ENCODE data around the gene SMTNL1. TPM values are rescaled to one million over a fixed set of nuclear protein-coding genes. Genes with fewer than 3 reads are reported as not detected.

Gene SMTNL1
- total and polyA plus RNA-seq, 9 of the 15 experiments (the other 6 are each of a cell fraction or from before 2014, with no cell fraction given): not detected

DNA sequence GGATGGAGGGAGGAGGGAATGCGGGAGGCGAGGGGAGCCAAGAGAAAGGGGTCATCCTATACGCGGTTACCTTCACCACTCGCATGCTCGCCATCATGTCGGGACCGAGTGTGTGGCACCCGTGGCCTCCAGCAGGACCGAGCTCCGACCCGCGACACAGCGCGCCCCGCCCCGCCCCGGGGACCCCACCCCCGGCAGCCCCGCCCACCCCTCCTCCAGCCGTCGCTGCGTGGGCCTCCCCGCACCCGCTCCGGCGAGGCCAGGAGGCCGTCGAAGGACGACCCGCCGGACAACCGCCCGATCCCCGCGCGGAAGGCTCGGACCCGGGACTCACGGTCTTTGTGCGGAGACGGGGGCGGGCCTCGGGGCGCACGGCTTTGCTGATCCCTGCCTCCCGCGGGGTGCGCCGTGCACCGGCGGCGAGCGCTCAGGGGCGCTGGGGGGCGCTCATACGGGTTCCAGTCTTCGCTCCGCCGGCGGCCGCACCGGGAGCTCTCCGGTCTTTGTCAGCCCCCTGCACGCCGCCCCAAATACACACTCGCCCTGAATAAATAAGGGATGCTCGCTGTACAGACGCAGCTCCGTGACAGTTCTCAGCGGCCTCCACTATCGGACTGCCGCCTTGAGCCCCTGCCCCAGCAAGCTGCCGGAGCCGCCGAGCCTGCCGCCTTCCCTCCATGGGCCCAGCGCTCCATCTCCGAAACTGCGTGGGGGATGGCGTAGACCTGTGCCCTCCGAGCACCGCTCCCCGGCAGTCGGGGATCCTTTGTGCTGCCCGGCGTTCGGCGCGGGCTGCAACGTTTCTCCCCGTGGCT, 30.3 kb downstream of the SMTNL1 start, which contains the start of gene UBE2L6 (continued):
- TF ChIP-seq, protein P1, sequence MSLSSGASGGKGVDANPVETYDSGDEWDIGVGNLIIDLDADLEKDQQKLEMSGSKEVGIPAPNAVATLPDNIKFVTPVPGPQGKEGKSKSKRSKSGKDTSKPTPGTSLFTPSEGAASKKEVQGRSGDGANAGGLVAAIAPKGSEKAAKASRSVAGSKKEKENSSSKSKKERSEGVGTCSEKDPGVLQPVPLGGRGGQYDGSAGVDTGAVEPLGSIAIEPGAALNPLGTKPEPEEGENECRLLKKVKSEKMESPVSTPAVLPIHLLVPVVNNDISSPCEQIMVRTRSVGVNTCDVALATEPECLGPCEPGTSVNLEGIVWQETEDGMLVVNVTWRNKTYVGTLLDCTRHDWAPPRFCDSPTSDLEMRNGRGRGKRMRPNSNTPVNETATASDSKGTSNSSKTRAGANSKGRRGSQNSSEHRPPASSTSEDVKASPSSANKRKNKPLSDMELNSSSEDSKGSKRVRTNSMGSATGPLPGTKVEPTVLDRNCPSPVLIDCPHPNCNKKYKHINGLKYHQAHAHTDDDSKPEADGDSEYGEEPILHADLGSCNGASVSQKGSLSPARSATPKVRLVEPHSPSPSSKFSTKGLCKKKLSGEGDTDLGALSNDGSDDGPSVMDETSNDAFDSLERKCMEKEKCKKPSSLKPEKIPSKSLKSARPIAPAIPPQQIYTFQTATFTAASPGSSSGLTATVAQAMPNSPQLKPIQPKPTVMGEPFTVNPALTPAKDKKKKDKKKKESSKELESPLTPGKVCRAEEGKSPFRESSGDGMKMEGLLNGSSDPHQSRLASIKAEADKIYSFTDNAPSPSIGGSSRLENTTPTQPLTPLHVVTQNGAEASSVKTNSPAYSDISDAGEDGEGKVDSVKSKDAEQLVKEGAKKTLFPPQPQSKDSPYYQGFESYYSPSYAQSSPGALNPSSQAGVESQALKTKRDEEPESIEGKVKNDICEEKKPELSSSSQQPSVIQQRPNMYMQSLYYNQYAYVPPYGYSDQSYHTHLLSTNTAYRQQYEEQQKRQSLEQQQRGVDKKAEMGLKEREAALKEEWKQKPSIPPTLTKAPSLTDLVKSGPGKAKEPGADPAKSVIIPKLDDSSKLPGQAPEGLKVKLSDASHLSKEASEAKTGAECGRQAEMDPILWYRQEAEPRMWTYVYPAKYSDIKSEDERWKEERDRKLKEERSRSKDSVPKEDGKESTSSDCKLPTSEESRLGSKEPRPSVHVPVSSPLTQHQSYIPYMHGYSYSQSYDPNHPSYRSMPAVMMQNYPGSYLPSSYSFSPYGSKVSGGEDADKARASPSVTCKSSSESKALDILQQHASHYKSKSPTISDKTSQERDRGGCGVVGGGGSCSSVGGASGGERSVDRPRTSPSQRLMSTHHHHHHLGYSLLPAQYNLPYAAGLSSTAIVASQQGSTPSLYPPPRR (CRISPR knock-in tag; IDR thresholded peaks at IDR 0.05; ENCODE audit: borderline replicate concordance): no peak
- TF ChIP-seq NR1H2 (CRISPR knock-in tag; IDR thresholded peaks at IDR 0.05): no peak
- TF ChIP-seq, protein P2, sequence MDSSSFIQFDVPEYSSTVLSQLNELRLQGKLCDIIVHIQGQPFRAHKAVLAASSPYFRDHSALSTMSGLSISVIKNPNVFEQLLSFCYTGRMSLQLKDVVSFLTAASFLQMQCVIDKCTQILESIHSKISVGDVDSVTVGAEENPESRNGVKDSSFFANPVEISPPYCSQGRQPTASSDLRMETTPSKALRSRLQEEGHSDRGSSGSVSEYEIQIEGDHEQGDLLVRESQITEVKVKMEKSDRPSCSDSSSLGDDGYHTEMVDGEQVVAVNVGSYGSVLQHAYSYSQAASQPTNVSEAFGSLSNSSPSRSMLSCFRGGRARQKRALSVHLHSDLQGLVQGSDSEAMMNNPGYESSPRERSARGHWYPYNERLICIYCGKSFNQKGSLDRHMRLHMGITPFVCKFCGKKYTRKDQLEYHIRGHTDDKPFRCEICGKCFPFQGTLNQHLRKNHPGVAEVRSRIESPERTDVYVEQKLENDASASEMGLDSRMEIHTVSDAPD (CRISPR knock-in tag; IDR thresholded peaks at IDR 0.05): no peak
- TF ChIP-seq, protein P3, sequence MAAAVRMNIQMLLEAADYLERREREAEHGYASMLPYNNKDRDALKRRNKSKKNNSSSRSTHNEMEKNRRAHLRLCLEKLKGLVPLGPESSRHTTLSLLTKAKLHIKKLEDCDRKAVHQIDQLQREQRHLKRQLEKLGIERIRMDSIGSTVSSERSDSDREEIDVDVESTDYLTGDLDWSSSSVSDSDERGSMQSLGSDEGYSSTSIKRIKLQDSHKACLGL (CRISPR knock-in tag; IDR thresholded peaks at IDR 0.05; ENCODE audit: borderline replicate concordance, poor library complexity, severe bottlenecking): no peak
- TF ChIP-seq, protein P4, sequence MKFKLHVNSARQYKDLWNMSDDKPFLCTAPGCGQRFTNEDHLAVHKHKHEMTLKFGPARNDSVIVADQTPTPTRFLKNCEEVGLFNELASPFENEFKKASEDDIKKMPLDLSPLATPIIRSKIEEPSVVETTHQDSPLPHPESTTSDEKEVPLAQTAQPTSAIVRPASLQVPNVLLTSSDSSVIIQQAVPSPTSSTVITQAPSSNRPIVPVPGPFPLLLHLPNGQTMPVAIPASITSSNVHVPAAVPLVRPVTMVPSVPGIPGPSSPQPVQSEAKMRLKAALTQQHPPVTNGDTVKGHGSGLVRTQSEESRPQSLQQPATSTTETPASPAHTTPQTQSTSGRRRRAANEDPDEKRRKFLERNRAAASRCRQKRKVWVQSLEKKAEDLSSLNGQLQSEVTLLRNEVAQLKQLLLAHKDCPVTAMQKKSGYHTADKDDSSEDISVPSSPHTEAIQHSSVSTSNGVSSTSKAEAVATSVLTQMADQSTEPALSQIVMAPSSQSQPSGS (CRISPR knock-in tag; IDR thresholded peaks at IDR 0.05): no peak
- TF ChIP-seq ZNF143 (CRISPR knock-in tag; IDR thresholded peaks at IDR 0.05): no peak
- no peak for TF ChIP-seq NR2F6 (CRISPR knock-in tag; IDR thresholded peaks at IDR 0.05)
- no peak for TF ChIP-seq ZNF717 (CRISPR knock-in tag; IDR thresholded peaks at IDR 0.05)
- TF ChIP-seq, protein P5, sequence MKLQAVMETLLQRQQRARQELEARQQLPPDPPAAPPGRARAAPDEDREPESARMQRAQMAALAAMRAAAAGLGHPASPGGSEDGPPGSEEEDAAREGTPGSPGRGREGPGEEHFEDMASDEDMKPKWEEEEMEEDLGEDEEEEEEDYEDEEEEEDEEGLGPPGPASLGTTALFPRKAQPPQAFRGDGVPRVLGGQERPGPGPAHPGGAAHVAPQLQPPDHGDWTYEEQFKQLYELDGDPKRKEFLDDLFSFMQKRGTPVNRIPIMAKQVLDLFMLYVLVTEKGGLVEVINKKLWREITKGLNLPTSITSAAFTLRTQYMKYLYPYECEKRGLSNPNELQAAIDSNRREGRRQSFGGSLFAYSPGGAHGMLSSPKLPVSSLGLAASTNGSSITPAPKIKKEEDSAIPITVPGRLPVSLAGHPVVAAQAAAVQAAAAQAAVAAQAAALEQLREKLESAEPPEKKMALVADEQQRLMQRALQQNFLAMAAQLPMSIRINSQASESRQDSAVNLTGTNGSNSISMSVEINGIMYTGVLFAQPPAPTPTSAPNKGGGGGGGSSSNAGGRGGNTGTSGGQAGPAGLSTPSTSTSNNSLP (IDR thresholded peaks at IDR 0.05; ENCODE audit: borderline replicate concordance, low read depth, low read length): no peak
- TF ChIP-seq, protein P6, sequence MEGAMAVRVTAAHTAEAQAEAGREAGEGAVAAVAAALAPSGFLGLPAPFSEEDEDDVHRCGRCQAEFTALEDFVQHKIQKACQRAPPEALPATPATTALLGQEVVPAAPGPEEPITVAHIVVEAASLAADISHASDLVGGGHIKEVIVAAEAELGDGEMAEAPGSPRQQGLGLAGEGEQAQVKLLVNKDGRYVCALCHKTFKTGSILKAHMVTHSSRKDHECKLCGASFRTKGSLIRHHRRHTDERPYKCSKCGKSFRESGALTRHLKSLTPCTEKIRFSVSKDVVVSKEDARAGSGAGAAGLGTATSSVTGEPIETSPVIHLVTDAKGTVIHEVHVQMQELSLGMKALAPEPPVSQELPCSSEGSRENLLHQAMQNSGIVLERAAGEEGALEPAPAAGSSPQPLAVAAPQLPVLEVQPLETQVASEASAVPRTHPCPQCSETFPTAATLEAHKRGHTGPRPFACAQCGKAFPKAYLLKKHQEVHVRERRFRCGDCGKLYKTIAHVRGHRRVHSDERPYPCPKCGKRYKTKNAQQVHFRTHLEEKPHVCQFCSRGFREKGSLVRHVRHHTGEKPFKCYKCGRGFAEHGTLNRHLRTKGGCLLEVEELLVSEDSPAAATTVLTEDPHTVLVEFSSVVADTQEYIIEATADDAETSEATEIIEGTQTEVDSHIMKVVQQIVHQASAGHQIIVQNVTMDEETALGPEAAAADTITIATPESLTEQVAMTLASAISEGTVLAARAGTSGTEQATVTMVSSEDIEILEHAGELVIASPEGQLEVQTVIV (CRISPR knock-in tag; IDR thresholded peaks at IDR 0.05; ENCODE audit: borderline replicate concordance): no peak
- no peak for TF ChIP-seq ZFPM2 (CRISPR knock-in tag; IDR thresholded peaks at IDR 0.05)

Measured in K562 (cell line).